GM19351 (cell line): ENCODE measurements around the gene C14orf132.

Source experiments
- ATAC-seq: cut with Tn5 transposase; IDR thresholded peaks from one replicate; pipeline ENCODE4 v1.9.1; 2021; ENCODE audit warnings: mild to moderate bottlenecking, moderate library complexity; ENCODE audit not compliant: unreplicated experiment

C14orf132 gene

DNA sequence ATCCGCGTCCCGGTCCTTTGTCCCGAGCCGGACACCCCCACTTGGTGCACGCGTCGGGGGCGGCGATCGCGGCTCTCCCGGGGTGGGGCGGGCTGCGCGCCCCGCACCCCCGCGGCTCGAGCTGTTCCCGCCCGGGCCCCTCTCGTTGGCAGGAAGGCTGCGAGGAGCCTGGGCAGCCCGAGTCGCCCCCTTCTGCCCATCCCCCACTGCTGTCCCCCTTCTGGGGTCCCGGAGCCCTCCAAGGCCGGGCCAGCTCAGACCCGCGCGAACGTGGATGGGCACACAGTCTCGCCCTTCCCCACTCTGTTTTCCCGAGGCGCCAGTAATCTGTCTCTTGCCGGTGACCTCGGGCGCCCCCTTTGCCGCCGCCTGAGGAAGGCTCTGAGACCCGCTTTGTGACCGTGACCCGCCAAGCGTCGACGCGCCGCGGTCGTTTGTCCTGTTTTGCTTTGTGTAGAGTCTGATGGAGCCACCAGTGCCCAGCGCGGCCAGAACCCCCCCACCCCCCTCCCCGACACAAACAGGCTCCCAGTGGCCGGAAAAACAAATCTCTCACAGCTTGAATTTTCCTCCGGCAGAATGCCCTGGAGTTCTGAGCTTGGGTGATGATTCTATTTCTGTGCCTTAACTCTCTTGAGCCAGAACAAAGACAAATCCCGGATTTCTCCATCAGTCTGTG is 610 bp downstream of the C14orf132 start:
- ATAC-seq, result no peak

DNA sequence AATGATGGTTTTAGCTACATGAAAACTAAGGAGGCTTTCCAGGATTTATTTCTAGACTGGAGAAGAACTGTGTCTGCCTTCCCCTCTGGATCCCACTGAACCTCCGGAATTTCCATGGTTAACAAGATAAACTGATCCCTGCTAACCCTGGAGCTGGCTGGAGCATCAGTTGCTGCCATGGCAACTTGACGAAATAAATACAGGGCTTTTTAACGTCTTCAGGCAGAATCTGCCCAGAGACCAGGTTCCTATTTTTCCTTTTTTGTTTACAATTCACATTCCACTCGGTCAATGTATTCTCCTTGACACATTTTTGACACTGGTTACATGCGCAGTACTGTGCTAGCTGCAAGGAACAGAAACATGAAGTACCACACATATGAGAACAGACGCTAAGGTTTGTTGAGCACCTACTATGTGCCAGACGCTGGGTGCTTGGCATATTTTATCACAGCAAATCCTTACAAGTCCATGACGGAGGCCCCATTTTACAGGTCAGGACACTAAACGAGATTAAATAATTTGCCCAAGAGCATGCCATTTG is 1.7 kb downstream of the C14orf132 start:
- no peak for ATAC-seq

DNA sequence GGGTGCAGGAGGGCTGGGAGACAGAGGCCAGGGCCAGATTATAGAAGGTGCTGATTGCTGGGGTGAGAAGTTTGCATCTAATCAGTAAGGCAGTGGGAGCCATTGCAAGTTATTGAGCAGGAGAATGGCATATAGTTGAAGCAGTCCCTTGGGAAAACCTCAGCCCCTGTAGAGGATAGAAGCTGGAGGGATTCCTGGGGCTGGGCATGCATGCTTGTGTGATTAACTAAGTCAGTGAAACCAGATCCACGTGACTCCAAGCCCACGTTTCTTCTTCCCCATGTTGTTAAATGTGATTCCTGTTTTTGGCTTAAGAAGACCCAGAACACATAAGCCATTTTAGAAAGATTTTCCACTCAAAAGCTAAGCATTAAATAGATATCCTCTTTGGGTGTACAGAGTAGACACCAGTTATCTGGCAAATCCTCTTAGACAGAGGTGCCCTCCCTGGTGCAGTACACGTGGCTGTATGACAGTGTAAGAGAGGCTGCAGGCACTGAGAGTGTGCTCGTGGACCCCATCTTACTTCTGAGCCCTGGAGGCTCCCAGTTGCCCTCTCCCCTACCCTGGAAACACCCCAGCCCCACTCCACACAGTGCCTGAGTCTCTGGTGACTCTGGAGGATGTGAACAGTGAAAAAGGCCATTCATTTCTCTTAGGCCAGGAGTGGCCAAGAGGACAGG is 3.2 kb downstream of the C14orf132 start:
- ATAC-seq, result no peak

DNA sequence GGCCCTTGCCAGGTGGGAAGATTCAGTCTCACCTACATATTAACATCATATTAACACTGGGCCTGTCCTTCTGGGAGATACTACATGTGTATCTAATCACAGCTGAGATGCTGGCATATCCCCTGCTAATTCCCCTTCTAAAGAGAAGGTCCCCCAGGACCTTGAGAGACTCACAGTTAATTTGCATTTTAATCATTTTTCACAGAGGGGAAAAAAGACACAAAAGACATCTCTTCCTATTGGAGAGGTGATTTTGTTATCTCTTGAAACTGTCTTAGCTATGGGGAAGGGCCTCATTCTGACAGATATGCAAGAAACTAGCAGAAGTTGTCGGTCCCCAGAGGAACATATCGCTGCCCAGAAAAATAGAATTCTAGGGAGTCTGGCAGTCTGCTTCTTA is 7.5 kb downstream of the C14orf132 start:
- no peak for ATAC-seq

DNA sequence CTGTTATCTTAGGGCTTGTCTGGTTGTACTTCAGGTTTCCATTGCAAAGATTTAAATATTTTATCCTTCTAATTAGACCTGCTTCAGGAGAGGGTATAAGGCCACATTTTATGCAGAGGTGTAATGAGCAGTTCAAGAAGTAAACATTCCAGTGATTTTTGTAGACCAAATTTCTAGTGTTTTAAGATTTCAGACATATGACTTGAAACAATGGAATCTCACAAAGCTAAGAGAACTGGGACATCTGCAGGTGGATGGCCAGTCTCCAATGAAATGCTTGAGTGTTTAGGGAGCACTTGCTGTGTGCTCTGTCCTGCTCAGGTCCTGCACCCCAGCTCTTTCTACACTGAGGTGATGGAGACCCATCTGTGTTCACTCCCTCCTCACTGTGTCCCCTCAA is 7.9 kb downstream of the C14orf132 start:
- ATAC-seq, result no peak

DNA sequence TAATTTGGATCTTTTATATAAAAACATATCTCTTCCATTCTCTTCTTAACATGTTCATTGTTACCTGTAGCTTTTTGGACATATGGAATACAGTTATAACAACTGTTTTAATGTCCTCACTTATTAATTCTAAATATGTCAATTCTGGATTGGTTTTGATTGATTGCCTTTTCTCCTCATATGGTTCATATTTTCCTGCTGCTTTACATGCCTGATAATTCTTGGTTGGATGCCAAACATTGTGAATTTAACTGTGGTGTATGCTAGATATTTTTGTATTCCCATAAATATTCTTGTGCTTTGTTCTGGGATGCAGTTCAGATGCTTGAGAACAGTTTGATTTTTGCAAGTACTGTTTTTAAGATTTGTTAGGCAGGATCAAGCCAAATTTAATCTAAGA is 10.8 kb downstream of the C14orf132 start:
- no peak for ATAC-seq

DNA sequence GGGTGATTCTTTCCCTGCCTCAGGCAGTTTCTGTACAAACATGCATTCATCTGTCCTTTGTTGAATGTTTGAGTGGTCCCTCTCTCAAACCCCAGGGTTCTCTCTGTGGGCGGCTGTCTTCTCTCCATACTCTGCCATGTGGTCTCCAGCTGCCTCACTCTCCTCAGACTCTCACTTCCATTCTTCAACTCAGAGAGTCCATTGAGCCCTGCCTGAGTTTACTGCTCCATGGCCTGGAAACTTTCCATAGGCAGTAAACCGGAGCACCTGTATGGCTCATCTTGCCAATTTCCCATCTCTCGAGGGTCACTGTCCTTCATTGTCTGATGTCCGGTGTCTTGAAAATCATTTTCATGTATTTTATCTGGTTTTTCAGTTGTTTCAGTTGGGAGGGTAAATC is 11.3 kb downstream of the C14orf132 start:
- ATAC-seq, result no peak

DNA sequence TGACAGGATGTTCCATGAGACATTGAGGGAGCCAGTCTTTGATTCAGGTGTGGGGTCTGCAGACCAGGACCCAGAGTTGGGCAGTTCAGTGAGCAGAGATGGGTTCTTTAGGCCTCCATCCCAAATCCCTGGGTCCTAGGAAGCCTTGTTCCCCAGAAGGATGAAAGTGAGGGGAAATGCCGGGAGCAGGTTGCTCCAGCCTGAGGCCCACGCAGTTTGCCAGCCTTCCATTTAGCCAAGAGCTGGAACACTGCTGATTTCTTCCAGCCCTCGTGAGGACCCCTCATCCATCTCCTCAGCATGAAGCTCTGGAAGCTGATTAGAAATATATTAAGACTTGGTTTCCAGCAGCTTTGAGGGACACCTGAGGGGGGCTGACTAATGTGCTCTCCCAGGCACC is 12.1 kb downstream of the C14orf132 start:
- no peak for ATAC-seq

DNA sequence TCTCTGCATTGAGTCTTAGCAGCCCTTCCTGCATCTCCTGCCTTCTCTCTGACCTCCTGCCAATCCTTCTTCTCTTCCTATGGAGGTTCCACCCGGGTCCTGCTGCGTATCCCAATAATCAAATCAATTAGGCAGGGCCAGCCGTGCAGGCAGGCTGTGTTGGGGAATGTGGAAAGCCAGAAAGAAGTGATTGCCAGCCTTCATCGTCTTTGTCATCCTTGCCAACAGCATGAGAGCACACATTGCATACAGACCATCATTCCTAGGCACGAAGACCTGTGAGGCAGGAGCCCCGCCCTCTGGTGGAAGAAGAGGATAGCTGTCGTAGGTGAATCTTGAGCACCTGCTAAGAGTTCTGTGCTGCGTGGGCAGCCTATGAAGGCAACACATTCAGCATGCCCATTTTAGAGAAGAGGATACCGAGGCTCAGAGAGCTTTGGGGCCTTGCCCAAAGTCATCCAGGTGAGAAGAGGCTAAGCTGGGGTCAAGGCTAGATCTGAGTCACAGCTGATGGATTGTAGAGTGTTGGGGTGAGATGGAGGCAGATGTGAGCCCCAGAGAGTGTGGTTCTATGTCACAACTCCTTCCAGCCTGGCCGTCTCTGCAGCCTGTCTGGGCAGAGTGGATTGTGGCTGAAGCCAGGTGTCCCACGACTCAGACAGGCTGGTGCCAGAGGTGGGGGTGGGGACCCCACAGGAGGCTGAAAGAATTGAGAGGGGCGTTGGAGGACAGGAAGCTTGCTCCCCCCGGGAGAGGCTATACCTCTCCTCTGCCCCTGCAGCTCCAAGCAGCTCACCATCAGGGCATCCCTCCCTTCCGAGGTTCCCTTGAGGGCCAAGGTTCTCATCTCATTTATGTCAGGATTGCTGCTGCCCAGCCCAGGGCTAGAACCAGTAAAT is 12.7 kb downstream of the C14orf132 start:
- ATAC-seq, result peak; percentile 84

DNA sequence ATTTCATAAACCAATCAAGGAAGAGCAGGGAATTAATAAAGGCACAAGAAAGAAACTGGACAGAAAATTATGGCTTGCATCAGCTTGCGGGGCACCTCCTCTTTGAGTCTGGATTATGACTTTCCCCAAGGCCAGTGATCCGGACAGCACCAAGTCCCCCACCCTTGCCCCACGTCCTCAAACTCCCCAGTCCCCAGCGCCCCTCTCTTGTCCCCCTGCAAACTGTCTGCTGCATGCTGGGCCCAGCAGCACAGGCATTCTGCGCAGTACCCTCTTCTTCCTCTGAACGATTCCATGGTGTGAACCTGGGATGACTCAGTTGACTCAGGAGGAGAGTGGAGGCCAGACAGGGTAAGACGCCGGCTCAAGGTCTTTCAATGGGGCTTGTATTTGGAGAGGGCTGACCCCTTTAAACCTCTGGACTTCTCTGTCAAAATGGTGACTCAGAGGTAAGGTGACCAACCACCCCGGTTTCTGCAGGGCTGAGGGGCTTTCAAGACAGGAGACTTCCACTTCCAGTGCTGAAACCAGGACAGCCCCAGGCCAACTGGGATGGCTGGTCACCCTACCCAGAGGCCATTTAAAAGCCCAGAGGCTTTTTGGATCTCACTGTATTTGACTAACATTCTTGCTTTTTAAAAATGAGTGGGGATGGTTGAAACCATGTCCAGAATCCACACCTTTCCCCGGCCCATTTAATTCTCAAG is 13.5 kb downstream of the C14orf132 start:
- ATAC-seq, result no peak

DNA sequence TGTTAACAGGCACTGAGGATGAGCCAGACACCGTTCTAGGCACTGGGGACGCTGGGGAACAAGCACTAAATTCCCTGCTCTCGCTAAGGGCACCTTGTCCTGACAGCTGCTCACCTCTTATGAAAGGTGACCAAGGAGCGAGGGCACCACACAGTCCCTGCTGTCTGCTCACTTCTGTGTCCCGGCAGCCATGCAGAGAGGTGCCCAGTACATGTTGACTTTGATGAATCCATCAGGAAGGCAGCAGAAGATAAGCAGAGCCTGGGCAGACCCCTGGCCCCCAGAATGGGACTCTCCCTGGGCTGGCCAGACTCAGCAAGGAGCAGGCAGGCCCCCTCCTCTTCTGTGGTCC is 14.1 kb downstream of the C14orf132 start:
- no peak for ATAC-seq

DNA sequence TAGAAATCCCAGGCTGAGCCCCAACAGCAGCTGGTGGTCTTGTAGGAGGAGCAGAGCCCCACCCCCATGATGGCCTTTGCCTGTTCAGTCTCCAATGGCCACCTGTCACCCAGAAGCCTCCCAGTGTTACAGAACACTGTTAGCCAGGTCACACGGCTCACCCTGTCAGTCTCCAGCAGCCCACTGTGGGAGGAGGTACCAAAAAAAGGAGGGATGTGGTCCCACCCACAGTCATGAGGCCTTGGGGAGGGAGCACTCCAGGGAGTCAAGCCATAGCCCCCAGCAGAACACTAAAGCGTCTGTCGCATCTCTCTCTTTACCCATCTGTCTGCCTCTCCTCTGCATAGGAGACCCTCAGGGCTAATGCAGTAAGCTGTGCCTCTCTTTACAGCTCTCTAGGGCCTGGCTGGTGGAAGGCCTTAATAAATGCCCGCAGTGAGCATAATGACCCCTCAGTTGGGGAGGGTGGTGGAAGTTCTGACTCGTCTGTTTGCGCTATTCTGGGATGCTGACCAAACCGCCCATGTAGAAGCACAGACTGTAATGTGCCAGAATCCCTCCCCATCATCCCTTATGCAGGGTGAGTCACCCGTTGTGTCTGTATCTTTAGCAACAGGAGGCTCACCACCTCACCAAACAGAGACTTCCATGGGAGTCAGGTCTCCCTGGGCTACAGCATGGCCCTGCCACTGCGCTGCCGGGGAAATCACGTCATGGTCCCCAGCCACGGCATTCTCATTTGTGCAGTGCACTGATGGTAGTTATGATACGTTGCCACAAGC is 14.6 kb downstream of the C14orf132 start:
- ATAC-seq, result no peak

DNA sequence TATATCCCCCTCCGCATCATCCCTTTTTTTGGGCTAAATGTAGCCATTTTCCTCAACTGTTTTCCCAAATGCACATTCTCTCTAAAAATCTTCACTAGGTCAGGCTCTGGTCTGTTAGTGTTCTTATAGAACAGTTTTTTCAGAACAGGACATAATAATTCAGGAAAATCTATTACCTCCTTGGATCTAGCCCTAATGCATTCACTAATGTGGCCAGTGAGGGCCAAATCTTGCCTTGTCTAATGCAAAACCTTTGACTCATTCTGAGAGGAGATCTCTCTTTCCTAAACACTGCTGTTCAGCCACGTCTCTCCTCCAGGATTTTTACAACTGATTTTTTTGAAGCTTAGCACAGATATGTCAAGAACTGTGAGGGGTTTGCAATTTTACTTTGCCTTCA is 15.5 kb downstream of the C14orf132 start:
- ATAC-seq, result no peak

DNA sequence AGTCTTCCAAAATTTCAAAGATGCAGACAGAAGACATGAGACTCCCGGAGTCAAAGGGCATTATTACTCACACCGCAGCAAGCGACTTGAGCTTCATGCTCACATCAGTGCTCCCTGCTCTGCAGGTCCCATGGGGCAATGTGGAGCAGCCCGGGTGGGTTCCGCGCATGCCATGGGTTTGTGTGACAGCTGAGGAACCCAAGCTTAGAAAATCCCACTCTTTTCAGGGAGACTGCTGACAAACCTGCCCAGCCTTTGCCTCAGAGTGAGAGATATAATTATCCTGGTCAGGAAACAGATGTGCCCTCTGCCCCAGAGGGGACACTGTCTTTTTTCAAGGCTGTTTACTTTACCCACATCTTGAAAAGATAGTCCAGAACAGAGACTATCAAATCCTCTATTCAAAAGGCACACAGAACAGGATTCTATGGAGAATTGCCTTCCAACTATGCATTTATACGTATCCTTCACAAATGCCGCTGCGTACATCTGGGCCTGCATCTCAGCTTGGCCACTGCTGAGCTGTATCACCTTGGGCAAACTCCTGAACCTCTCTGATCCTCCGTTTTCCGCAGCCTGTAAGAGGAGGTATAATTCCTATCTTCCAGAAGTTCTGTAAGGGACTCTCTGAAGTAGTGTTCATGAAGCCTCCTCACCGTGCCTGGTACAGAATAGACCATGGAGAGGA is 16.0 kb downstream of the C14orf132 start:
- no peak for ATAC-seq

DNA sequence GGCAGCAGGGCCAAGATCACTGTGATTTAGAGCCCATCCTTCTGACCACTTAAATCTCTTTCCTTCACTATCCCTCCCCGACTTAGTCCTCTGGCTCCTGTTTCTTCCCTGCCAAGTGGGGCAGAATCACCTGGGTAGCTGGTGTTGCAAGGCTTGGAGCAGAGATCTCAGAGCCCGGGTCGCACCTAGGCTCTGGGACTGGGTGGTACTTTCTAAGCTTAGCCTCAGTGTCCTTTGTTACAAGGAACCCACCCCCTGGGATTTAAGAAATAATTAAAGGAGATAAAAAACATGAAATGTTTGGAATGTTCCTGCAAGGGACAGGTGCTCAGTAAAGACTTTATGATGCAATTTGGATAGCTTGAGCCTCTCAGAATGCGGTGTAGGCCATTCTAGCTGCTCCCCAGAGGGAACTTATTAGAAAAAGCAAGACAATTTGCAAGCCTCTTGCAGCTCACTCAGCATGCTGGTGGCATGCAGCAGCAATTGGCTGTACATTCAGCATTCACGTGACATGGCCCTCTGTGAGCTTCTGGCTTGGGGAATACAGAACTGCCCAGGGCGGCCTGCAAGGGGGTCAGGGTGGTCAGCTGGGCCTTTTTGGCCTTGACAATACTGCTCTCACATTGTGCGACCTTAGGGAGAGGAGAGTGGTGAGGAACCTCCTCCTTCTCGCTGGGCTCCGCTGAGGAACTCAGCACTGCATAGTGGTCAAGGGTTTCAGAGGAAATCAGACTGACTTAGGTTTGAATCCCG is 16.8 kb downstream of the C14orf132 start:
- ATAC-seq, result no peak

DNA sequence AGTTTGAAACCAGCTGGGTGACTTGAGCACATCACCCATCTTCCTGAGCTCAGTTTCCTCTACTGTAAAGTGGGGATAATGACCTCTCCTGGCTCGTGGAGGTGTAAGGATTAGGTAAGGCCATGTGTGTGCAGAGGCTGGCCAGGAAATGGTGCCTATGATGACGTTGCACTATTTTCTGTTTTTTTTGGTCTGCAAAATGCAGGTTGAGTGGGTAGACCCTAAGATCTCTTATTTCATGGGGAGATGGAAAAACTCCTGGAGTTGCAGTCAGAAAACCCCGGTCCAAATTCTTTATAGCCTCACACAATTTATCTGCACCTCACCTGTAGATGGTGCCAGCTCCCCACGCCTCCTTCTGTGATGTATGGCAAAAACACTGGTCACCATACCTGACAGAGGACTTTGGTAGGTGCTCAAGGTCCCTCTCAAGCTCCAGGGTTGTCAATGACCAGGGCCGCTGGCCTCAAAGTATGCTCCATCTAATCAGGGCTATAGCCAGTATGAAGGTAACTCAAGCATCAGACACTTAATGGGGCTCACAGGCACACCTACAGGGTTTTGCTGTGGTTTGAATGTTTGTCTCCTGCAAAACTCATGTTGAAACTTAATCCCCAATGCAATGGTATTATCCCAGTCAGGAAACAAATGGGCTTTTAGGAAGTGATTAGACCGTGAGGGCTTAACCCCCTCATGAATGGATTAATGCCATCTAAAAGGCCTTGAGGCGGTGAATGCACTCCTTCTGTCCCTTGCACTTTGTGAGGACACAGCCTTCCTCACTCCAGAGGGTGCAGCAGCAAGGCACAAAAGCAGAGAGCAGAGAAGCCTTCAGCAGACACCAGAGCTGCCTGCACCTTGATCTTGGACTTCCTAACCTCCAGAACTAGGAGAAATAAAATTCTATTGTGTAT is 17.6 kb downstream of the C14orf132 start:
- no peak for ATAC-seq

DNA sequence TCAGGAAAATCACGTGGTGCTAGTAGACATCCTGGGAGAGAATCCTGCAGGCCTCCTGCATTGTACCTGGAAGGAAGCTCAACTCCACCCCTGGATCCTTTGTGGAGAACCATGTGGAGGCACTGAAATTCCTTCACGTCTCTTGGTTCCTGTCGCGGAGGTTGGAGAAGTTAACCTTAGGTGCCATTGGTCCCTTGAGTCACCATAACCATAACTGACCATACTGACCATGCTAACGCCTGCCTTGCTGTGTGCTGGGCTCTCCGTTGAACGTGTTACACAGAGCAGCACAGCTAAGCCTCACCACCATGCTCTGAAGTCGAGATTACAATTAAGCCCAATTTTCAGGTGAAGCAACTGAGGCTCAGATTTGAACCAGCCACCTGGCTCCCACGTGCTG is 18.6 kb downstream of the C14orf132 start:
- no peak for ATAC-seq
